ENCODE measurements around the gene WAC. TPM values are rescaled to one million over a fixed set of nuclear protein-coding genes. Genes with fewer than 3 reads are reported as not detected.
"Not testable (repeated sequence)": the region's sequence is repeated elsewhere in the genome, so short reads cannot be mapped to it uniquely, and the experiment has no call there.

Gene WAC
- total RNA-seq, 1 experiment from 2014 or later = 142 TPM

- no peaks in the 10 kb centered on the region for H3K27me3 ChIP-seq
- no peak overlapping the region for H3K4me3 ChIP-seq
- no peaks in the 10 kb centered on the region for H3K9me3 ChIP-seq (replicated peaks)
- H3K4me1 ChIP-seq = no peaks in the 10 kb centered on the region
- H3K27ac ChIP-seq = no peak overlapping the region
- DNase-seq = no peak
- no peaks in the 10 kb centered on the region for H3K36me3 ChIP-seq
Observed at GRCh38 chr10:28509286-28509685, 23.6 kb upstream of the WAC start.

DNA sequence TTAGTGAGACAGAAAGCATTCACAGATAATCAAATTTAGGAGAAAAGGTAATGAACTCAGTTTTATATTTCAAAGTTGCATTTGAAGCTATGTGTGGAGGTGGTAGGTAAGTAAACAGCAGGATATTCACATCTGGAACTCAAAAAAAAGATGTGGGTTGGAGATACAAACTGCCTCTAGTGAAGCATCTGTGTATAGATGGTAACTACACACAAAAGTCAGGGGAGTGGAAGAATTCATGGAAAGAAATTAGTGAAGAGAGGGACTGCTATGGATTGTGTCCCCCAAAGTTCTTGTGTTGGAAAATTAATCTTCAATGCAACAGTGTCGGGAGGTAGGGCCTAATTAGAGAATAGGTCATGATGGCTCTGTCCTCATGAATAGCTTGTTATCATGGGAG, 18.3 kb upstream of the WAC start:
- H3K36me3 ChIP-seq = no peaks in the 10 kb centered on the region

DNA sequence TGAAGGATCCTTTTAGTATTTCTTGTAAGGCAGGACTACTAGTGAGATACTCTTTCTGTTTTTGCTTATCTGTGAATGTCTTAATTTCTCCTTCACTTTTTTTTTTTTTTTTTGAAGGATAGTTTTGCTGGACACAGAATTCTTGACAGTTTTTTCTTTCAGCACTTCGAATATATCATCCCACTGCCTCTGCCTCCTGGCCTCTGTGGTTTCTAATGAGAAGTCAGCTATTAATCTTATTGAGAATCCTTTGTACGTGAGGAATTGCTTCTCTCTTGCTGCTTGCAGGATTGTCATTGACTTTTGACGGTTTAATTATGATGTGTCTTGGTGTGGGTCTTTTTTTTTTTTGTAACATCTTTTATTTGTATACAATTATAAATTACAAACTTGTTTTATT, 12.6 kb upstream of the WAC start:
- Histone ChIP-seq H3K4me1 (no peaks in the 10 kb centered on the region), H3K27me3 (no peaks in the 10 kb centered on the region), H3K27ac (no peak overlapping the region), H3K36me3 (no peaks in the 10 kb centered on the region; the same call in 1 of the 2 replicates), H3K4me3 (no peak overlapping the region), H3K9me3 (replicated peaks) (peaks cover 7% of the 10 kb centered on the region; the same call in 1 of the 2 replicates)
- no peak for DNase-seq

More for the DNA sequence above, 18.3 kb upstream of the WAC start:
- H3K4me3 ChIP-seq = no peak overlapping the region
- no peaks in the 10 kb centered on the region for H3K4me1 ChIP-seq
- H3K9me3 ChIP-seq (replicated peaks) = no peaks in the 10 kb centered on the region
- no peak for DNase-seq
- no peak overlapping the region for H3K27ac ChIP-seq
- H3K27me3 ChIP-seq = no peaks in the 10 kb centered on the region

DNA sequence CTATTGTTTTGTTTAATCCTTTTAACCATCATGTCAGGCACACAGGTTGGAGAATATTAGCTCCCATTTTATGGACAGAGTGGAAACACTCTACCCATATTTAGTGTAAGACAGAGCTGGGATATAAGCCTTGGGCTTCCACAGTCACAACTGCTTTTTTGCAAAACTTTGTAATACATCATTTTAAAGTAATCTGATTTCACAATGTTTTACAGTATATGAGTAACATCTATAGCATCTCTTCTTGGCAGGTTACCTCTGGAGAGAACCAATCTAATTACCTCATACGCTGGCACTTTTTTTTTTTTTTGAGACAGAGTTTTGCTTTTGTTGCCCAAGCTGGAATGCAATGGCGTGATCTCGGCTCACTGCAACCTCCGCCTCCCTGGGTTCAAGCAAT, 12.1 kb upstream of the WAC start:
- H3K4me1 ChIP-seq; H3K27ac ChIP-seq; H3K27me3 ChIP-seq; H3K36me3 ChIP-seq; H3K9me3 ChIP-seq (replicated peaks); H3K4me3 ChIP-seq; DNase-seq: not testable (repeated sequence)

GRCh38 chr10:28521961-28522360, 11.0 kb upstream of the WAC start:
- H3K4me3 ChIP-seq; H3K36me3 ChIP-seq; H3K27me3 ChIP-seq; H3K4me1 ChIP-seq; H3K27ac ChIP-seq; DNase-seq; H3K9me3 ChIP-seq (replicated peaks): not testable (repeated sequence)

DNA sequence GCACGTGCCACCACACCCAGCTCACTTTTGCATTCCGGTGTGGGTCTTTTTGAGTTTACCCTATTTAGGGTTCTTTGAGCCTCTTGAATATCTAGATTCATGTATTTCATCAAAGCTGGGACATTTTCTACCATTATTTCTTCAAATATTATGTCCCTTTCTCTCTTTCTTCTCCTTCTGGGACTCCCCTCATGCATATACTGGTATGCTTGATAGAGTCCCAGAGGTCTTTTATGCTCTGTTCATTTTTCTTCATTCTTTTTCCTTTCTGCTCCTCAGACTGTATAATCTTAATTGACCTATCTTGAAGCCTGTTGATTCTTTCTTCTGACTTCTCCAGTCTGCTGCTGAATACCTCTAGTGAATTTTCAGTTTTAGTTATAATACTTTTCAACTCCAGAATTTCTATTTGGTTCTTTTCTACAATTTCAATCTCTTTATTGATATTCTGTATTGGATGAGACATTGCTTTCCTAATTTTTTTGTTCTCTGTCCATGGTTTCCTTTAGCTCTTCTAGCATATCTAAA, 9.1 kb upstream of the WAC start:
- Histone ChIP-seq H3K27me3 (no peaks in the 10 kb centered on the region), H3K4me1 (no peaks in the 10 kb centered on the region), H3K9me3 (replicated peaks) (peaks cover 7% of the 10 kb centered on the region; the same call in 1 of the 2 replicates), H3K27ac (no peak overlapping the region), H3K36me3 (no peaks in the 10 kb centered on the region; the same call in 1 of the 2 replicates), H3K4me3 (no peak overlapping the region)
- DNase-seq = no peak

DNA sequence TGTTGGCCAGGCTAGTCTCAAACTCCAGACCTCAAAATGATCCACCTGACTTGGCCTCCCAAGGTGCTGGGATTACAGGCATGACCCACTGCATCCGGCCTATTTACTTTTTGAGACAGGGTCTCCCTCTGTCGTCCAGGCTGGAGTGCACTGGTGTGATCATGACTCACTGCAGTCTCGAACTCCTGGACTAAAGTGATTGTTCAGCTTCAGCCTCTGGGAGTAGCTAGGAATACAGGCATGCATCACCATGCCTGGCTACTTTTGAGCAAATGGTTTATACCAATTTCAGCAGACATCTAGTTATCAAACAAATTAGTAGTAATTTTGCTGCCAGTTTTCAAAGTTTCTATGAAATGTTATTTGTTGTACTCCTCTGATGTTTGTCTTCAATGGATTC, 2.2 kb upstream of the WAC start:
- H3K27ac ChIP-seq = no peak overlapping the region

GRCh38 chr10:28533186-28533564, 257 bp downstream of the WAC start:
- Histone ChIP-seq H3K9me3 (replicated peaks) (no peaks in the 10 kb centered on the region), H3K36me3 (peaks cover 45% of the 10 kb centered on the region), H3K27ac (peak overlapping the region; percentile 98), H3K4me1 (0 out of 2 replicates have a peak, but pooled peaks cover 4% of the 10 kb centered on the region), H3K4me3 (peak overlapping the region; percentile 84), H3K27me3 (no peaks in the 10 kb centered on the region)
- no peak for DNase-seq

More for the DNA sequence above, 2.2 kb upstream of the WAC start:
- Histone ChIP-seq H3K4me1 (0 out of 2 replicates have a peak, but pooled peaks cover 4% of the 10 kb centered on the region), H3K4me3 (no peak overlapping the region), H3K27me3 (no peaks in the 10 kb centered on the region), H3K9me3 (replicated peaks) (no peaks in the 10 kb centered on the region), H3K36me3 (peaks cover 20% of the 10 kb centered on the region)
- no peak for DNase-seq

- peak; percentile 70 to 72 for DNase-seq
Observed at GRCh38 chr10:28533571-28534304, 820 bp downstream of the WAC start.

DNA sequence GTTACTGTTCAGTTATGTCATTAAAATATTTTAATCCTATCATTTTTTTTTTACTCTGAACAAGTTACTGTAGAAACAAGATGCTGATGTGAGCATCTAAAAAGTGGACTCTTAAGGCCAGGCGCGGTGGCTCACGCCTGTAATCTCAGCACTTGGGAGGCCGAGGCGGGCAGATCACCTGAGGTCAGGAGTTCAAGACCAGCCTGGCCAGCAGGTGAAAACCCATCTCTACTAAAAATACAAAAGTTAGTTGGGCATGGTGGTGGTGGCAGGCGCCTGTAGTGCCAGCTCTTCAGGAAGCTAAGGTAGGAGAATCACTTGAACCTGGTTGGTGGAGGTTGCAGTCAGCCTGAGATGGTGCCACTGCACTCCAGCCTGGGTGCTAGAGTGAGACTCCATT, 2.9 kb downstream of the WAC start:
- DNase-seq = no peak
- Histone ChIP-seq H3K27me3 (no peaks in the 10 kb centered on the region), H3K36me3 (peaks cover 69% of the 10 kb centered on the region), H3K9me3 (replicated peaks) (no peaks in the 10 kb centered on the region), H3K4me3 (no peak overlapping the region), H3K27ac (no peak overlapping the region), H3K4me1 (0 out of 2 replicates have a peak, but pooled peaks cover 4% of the 10 kb centered on the region)

More at GRCh38 chr10:28533571-28534304, 820 bp downstream of the WAC start:
- Histone ChIP-seq H3K9me3 (replicated peaks) (no peaks in the 10 kb centered on the region), H3K4me3 (peak overlapping the region; percentile 84), H3K4me1 (0 out of 2 replicates have a peak, but pooled peaks cover 4% of the 10 kb centered on the region), H3K27me3 (no peaks in the 10 kb centered on the region), H3K27ac (peak overlapping the region; percentile 83), H3K36me3 (peaks cover 48% of the 10 kb centered on the region)

DNA sequence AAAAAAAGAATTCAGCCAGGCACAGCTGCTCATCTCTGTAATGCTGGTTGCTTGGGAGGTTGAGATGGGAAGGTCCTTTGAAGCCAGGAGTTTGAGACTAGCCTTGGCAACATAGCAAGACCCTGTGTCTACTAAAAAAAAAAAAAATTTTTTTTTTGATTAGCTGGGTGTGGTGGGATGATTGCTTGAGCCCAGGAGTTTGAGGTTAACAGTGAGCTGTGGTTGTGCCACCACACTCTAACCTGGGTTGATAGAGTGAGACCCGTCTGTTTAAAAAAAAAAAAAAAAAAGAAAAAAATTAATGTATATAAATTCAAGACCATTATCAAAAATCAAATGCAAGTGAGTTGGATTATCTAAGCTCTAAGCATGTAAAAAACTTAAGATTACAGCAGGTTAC, 5.7 kb downstream of the WAC start:
- H3K4me3 ChIP-seq = no peak overlapping the region
- H3K36me3 ChIP-seq = peaks cover 92% of the 10 kb centered on the region
- DNase-seq = no peak

DNA sequence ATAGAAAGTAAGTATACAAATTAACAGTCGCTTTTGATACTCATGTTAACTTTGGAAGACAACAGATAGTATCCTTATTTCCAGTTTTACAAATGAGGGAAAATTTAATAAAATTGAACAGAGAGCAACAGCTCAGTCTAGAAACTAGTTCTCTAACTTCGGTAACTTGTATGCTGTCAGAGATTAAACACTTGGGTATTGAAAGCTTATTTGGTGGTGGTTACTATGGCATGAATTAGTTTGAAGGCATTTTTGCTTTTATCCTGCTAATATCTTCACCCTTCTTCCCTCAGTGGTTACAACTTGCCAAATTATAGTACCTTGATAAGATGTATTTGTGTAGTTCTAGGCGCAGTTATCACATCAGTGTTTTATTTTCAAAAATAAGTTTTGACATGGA, 7.2 kb downstream of the WAC start:
- Histone ChIP-seq H3K4me3 (no peak overlapping the region), H3K36me3 (peaks cover 87% of the 10 kb centered on the region), H3K9me3 (replicated peaks) (no peaks in the 10 kb centered on the region), H3K27me3 (no peaks in the 10 kb centered on the region), H3K4me1 (no peaks in the 10 kb centered on the region), H3K27ac (no peak overlapping the region)
- no peak for DNase-seq

More for the DNA sequence above, 5.7 kb downstream of the WAC start:
- Histone ChIP-seq H3K27ac (no peak overlapping the region), H3K4me1 (0 out of 2 replicates have a peak, but pooled peaks cover 4% of the 10 kb centered on the region), H3K9me3 (replicated peaks) (no peaks in the 10 kb centered on the region), H3K27me3 (no peaks in the 10 kb centered on the region)

GRCh38 chr10:28541717-28542365, 8.9 kb downstream of the WAC start:
- no peak for DNase-seq
- no peaks in the 10 kb centered on the region for H3K9me3 ChIP-seq (replicated peaks)
- no peaks in the 10 kb centered on the region for H3K27me3 ChIP-seq
- no peak overlapping the region for H3K27ac ChIP-seq
- peaks cover 85% of the 10 kb centered on the region for H3K36me3 ChIP-seq
- no peak overlapping the region for H3K4me3 ChIP-seq
- H3K4me1 ChIP-seq = no peaks in the 10 kb centered on the region

DNA sequence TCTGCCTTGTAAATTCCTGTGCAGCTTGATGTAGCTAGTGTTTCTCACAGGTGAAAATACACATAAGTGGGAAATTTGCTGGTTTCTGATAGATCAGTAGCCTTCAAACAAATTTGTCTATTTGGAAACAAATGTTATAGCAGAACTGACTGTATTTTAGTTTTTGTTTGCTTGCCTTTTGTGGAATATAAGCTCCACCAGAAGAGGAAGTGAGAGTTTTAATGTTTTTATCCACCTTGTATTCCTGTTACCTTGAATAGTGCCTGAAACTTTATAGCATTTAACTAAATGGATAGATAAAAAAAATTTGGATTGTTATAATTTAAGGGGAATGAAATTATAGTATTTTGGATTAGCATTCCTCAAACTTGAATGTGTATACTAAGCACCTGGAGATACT, 9.8 kb downstream of the WAC start:
- Histone ChIP-seq H3K27me3 (no peaks in the 10 kb centered on the region), H3K9me3 (replicated peaks) (no peaks in the 10 kb centered on the region), H3K27ac (no peak overlapping the region), H3K4me3 (no peak overlapping the region), H3K36me3 (peaks cover 84% of the 10 kb centered on the region), H3K4me1 (no peaks in the 10 kb centered on the region)
- DNase-seq = no peak

GRCh38 chr10:28544058-28544457, 11.1 kb downstream of the WAC start:
- H3K4me3 ChIP-seq = no peak overlapping the region
- no peaks in the 10 kb centered on the region for H3K4me1 ChIP-seq
- DNase-seq = no peak
- H3K36me3 ChIP-seq = peaks cover 86% of the 10 kb centered on the region
- H3K27ac ChIP-seq = no peak overlapping the region
- no peaks in the 10 kb centered on the region for H3K9me3 ChIP-seq (replicated peaks)
- H3K27me3 ChIP-seq = no peaks in the 10 kb centered on the region

All from SJCRH30 (cell line).